HG02981 (cell line): ENCODE data around the gene CCR4.
"Not testable (repeated sequence)": the region's sequence is repeated elsewhere in the genome, so short reads cannot be mapped to it uniquely, and the experiment has no call there.

ENCODE experiments used
- ATAC-seq: cut with Tn5 transposase; IDR thresholded peaks from one replicate; pipeline ENCODE4 v1.9.1; 2021; ENCODE audit warnings: mild to moderate bottlenecking, moderate library complexity; ENCODE audit not compliant: unreplicated experiment

CCR4 gene

GRCh38 chr3:32977861-32978260 lies 26.4 kb downstream of the CCR4 start:
- ATAC-seq, result no peak

GRCh38 chr3:32978331-32978730 lies 26.9 kb downstream of the CCR4 start:
- ATAC-seq, result no peak

GRCh38 chr3:32983124-32983523 lies 31.7 kb downstream of the CCR4 start:
- no peak for ATAC-seq

- not testable (repeated sequence) for ATAC-seq
Observed at GRCh38 chr3:32984918-32985317, 33.5 kb downstream of the CCR4 start.

GRCh38 chr3:32989171-32989570 lies 37.7 kb downstream of the CCR4 start:
- no peak for ATAC-seq

GRCh38 chr3:32990116-32990515 lies 38.7 kb downstream of the CCR4 start:
- ATAC-seq, result no peak

GRCh38 chr3:32991781-32992180 lies 40.3 kb downstream of the CCR4 start:
- no peak for ATAC-seq

GRCh38 chr3:32992310-32992686 lies 40.9 kb downstream of the CCR4 start:
- peak; percentile 8 for ATAC-seq

- no peak for ATAC-seq
Observed at GRCh38 chr3:32994045-32994444, 42.6 kb downstream of the CCR4 start.

GRCh38 chr3:32995098-32995497 lies 43.7 kb downstream of the CCR4 start:
- no peak for ATAC-seq

- ATAC-seq, result no peak
Observed at GRCh38 chr3:32996048-32996754, 44.8 kb downstream of the CCR4 start.

- ATAC-seq, result no peak
Observed at GRCh38 chr3:32996755-32997091, 45.3 kb downstream of the CCR4 start.

GRCh38 chr3:32998631-32999451 lies 47.4 kb downstream of the CCR4 start:
- no peak for ATAC-seq

- no peak for ATAC-seq
Observed at GRCh38 chr3:33000691-33001385, 49.4 kb downstream of the CCR4 start.

GRCh38 chr3:33001889-33002288 lies 50.4 kb downstream of the CCR4 start:
- ATAC-seq, result no peak

- ATAC-seq, result no peak
Observed at GRCh38 chr3:33003308-33003707, 51.9 kb downstream of the CCR4 start.

- ATAC-seq, result no peak
Observed at GRCh38 chr3:33004205-33004604, 52.8 kb downstream of the CCR4 start.

GRCh38 chr3:33004961-33005360 lies 53.5 kb downstream of the CCR4 start:
- no peak for ATAC-seq
